HepG2 (cell line): ENCODE measurements around the gene SERTAD2. TPM values are rescaled to one million over a fixed set of nuclear protein-coding genes. Genes with fewer than 3 reads are reported as not detected.

Experiments used
- ETV5 ChIP-seq: IDR thresholded peaks from 2 replicates; pipeline ENCODE4 v1.6.1; 2018; ENCODE audit warnings: missing biosample characterization, missing genetic modification reagents, inconsistent platforms, borderline replicate concordance
- HOXD1 ChIP-seq: sonication (generic); formaldehyde crosslinking; IDR thresholded peaks from 2 replicates; pipeline ENCODE4 v1.5.0; 2020; ENCODE audit warnings: missing genetic modification reagents
- MIER3 ChIP-seq: IDR thresholded peaks from 2 replicates; pipeline ENCODE4 v1.6.1; 2016; ENCODE audit warnings: missing compliant biosample characterization, borderline replicate concordance
- RBM22 ChIP-seq: fragments of 200-400 bp; formaldehyde crosslinking; optimal IDR thresholded peaks from 2 replicates; pipeline ENCODE3; 2017; ENCODE audit warnings: mild to moderate bottlenecking, low read length, moderate library complexity
- SATB2 ChIP-seq: sonication (generic); formaldehyde crosslinking; IDR thresholded peaks from 2 replicates; pipeline ENCODE4 v1.5.0; 2020; ENCODE audit warnings: missing genetic modification reagents
- SIN3B ChIP-seq: fragments of 150-350 bp; IDR thresholded peaks from 2 replicates; pipeline ENCODE4 v1.6.1; 2014; ENCODE audit warnings: low read length
- ZNF136 ChIP-seq: sonication (generic); formaldehyde crosslinking; IDR thresholded peaks from 2 replicates; pipeline ENCODE4 v1.8.1; 2022; ENCODE audit warnings: low read depth, mild to moderate bottlenecking, moderate library complexity, missing genetic modification reagents
- ZNF235 ChIP-seq: sonication (generic); formaldehyde crosslinking; IDR thresholded peaks from 2 replicates; pipeline ENCODE4 v1.8.1; 2023; ENCODE audit warnings: mild to moderate bottlenecking, missing genetic modification reagents, borderline replicate concordance
- ZNF3 ChIP-seq: IDR thresholded peaks from 2 replicates; pipeline ENCODE4 v1.7.0; 2017; ENCODE audit warnings: inconsistent platforms
- ZNF367 ChIP-seq: sonication (generic); formaldehyde crosslinking; IDR thresholded peaks from 2 replicates; pipeline ENCODE4 v1.4.0; 2020; ENCODE audit warnings: missing genetic modification reagents, borderline replicate concordance
- ZNF501 ChIP-seq: sonication (generic); formaldehyde crosslinking; IDR thresholded peaks from 2 replicates; pipeline ENCODE4 v1.5.1; 2020; ENCODE audit warnings: mild to moderate bottlenecking, moderate library complexity, missing genetic modification reagents
- ZNF775 ChIP-seq: sonication (generic); formaldehyde crosslinking; IDR thresholded peaks from 2 replicates; pipeline ENCODE4 v1.4.0; 2020; ENCODE audit warnings: missing genetic modification reagents, mild to moderate bottlenecking, moderate library complexity, borderline replicate concordance
- polyA plus RNA-seq, 8 experiments: library from polyadenylated mRNA; depleted of rRNA in 3 of 8; stranded (reverse) in 7 of 8; unstranded in 1 of 8; fragments of >200 nt; fragmentation: Illumina TruSeq in 4 of 8; extraction: Trizol in 4 of 8; gene quantifications; 2 replicates each; pipeline versions ENCODE4 v1.2.1 to v1.2.3, GENCODE V29; 2011 to 2016; ENCODE audit warnings: low read depth in 4 of 8, missing spikeins in 1 of 8, mixed read lengths in 1 of 8; ENCODE audit not compliant: insufficient read depth in 1 of 8
- total RNA-seq, 5 experiments: library from RNA; depleted of rRNA; stranded (reverse); fragments of >200 nt; fragmentation: Illumina TruSeq; extraction: Trizol; gene quantifications; 2 replicates each; pipeline ENCODE4 v1.2.3, GENCODE V29; 2016; ENCODE audit warnings: low read depth in 1 of 5
- TF ChIP-seq, protein P1 (sequence below): sonication (generic); formaldehyde crosslinking; IDR thresholded peaks from 2 replicates; pipeline ENCODE4 v1.5.1; 2020; ENCODE audit warnings: missing genetic modification reagents, mild to moderate bottlenecking, borderline replicate concordance
- TF ChIP-seq, protein P2 (sequence below): IDR thresholded peaks from 2 replicates; pipeline ENCODE4 v1.6.1; 2016; ENCODE audit warnings: low read depth
- TF ChIP-seq, protein P3 (sequence below): sonication (generic); formaldehyde crosslinking; IDR thresholded peaks from 2 replicates; pipeline ENCODE4 v1.4.0; 2020; ENCODE audit warnings: mild to moderate bottlenecking, missing genetic modification reagents
- TF ChIP-seq, protein P4 (sequence below): sonication (generic); formaldehyde crosslinking; IDR thresholded peaks from 2 replicates; pipeline ENCODE4 v1.5.0; 2020; ENCODE audit warnings: mild to moderate bottlenecking, missing genetic modification reagents
- TF ChIP-seq, protein P5 (sequence below): sonication (generic); formaldehyde crosslinking; IDR thresholded peaks from 2 replicates; pipeline ENCODE4 v1.8.0; 2022; ENCODE audit warnings: mild to moderate bottlenecking, missing genetic modification reagents; ENCODE audit not compliant: insufficient replicate concordance
- TF ChIP-seq, protein P6 (sequence below): sonication (generic); formaldehyde crosslinking; IDR thresholded peaks from 2 replicates; pipeline ENCODE4 v1.5.0; 2020; ENCODE audit warnings: missing genetic modification reagents

SERTAD2 gene
- total and polyA plus RNA-seq, 2 of the 13 experiments (the other 11 are each of a cell fraction or from before 2014, with no cell fraction given): 6.7 to 22.6 TPM

DNA sequence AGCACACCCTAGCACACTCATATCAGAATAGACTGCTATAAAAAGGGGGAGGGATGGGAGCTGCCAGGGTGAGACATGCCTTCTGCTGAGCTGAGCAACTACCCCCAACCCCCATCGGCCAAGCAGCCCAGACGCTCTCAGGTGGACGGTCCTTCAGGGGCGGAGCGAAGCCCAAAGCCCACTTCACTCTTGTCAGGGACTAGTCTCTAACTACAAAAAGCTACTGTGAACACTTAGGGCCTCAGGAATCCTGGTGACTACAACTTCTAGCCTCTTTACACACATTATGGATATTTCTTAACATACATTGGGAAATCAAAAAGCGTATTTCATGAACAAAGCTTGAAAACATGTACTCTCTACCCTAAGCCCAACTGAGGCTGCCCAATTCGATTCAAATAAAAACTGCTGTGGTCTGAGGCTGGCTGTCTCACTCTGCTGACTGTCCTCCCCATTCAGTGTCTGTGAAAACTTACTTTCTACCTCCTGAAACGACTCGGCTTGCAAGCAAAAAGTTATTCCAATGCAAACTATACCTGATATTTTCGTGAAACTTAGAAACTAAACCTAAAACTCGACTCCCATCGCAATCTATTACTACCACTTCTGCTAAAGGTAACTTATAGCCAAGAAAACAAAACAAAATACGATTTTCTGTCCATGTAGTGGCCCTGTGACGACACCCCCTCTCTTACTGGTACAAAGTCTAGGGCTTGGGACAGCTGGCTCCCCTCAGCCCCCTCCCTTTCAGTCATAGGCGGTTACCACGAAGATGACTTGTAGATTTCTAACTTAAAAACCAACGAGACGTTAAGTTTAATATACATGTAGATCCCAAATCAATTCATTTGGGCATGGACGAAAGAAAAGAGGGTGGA, 1.2 kb downstream of the SERTAD2 start (continued):
- TF ChIP-seq, protein P1, sequence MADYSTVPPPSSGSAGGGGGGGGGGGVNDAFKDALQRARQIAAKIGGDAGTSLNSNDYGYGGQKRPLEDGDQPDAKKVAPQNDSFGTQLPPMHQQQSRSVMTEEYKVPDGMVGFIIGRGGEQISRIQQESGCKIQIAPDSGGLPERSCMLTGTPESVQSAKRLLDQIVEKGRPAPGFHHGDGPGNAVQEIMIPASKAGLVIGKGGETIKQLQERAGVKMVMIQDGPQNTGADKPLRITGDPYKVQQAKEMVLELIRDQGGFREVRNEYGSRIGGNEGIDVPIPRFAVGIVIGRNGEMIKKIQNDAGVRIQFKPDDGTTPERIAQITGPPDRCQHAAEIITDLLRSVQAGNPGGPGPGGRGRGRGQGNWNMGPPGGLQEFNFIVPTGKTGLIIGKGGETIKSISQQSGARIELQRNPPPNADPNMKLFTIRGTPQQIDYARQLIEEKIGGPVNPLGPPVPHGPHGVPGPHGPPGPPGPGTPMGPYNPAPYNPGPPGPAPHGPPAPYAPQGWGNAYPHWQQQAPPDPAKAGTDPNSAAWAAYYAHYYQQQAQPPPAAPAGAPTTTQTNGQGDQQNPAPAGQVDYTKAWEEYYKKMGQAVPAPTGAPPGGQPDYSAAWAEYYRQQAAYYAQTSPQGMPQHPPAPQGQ (CRISPR knock-in tag): no peak
- 0 out of 2 replicates have a peak, but pooled peaks have one; percentile 10 for TF ChIP-seq MIER3 (CRISPR knock-in tag)
- no peak for TF ChIP-seq ZNF3 (CRISPR knock-in tag)
- TF ChIP-seq, protein P2, sequence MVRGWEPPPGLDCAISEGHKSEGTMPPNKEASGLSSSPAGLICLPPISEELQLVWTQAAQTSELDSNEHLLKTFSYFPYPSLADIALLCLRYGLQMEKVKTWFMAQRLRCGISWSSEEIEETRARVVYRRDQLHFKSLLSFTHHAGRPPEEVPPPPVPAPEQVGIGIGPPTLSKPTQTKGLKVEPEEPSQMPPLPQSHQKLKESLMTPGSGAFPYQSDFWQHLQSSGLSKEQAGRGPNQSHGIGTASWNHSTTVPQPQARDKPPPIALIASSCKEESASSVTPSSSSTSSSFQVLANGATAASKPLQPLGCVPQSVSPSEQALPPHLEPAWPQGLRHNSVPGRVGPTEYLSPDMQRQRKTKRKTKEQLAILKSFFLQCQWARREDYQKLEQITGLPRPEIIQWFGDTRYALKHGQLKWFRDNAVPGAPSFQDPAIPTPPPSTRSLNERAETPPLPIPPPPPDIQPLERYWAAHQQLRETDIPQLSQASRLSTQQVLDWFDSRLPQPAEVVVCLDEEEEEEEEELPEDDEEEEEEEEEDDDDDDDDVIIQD (CRISPR knock-in tag): 0 out of 2 replicates have a peak, but pooled peaks have one; percentile 17
- TF ChIP-seq, protein P3, sequence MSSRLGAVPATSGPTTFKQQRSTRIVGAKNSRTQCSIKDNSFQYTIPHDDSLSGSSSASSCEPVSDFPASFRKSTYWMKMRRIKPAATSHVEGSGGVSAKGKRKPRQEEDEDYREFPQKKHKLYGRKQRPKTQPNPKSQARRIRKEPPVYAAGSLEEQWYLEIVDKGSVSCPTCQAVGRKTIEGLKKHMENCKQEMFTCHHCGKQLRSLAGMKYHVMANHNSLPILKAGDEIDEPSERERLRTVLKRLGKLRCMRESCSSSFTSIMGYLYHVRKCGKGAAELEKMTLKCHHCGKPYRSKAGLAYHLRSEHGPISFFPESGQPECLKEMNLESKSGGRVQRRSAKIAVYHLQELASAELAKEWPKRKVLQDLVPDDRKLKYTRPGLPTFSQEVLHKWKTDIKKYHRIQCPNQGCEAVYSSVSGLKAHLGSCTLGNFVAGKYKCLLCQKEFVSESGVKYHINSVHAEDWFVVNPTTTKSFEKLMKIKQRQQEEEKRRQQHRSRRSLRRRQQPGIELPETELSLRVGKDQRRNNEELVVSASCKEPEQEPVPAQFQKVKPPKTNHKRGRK (CRISPR knock-in tag): no peak
- no peak for TF ChIP-seq ZNF136
- TF ChIP-seq, protein P4, sequence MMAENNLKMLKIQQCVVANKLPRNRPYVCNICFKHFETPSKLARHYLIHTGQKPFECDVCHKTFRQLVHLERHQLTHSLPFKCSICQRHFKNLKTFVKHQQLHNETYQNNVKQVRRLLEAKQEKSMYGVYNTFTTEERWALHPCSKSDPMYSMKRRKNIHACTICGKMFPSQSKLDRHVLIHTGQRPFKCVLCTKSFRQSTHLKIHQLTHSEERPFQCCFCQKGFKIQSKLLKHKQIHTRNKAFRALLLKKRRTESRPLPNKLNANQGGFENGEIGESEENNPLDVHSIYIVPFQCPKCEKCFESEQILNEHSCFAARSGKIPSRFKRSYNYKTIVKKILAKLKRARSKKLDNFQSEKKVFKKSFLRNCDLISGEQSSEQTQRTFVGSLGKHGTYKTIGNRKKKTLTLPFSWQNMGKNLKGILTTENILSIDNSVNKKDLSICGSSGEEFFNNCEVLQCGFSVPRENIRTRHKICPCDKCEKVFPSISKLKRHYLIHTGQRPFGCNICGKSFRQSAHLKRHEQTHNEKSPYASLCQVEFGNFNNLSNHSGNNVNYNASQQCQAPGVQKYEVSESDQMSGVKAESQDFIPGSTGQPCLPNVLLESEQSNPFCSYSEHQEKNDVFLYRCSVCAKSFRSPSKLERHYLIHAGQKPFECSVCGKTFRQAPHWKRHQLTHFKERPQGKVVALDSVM: no peak
- TF ChIP-seq RBM22: no peak
- TF ChIP-seq HOXD1: no peak
- no peak for TF ChIP-seq ZNF775 (CRISPR knock-in tag)
- TF ChIP-seq, protein P5, sequence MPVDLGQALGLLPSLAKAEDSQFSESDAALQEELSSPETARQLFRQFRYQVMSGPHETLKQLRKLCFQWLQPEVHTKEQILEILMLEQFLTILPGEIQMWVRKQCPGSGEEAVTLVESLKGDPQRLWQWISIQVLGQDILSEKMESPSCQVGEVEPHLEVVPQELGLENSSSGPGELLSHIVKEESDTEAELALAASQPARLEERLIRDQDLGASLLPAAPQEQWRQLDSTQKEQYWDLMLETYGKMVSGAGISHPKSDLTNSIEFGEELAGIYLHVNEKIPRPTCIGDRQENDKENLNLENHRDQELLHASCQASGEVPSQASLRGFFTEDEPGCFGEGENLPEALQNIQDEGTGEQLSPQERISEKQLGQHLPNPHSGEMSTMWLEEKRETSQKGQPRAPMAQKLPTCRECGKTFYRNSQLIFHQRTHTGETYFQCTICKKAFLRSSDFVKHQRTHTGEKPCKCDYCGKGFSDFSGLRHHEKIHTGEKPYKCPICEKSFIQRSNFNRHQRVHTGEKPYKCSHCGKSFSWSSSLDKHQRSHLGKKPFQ (CRISPR knock-in tag): no peak
- no peak for TF ChIP-seq ETV5 (CRISPR knock-in tag)
- no peak for TF ChIP-seq ZNF235 (CRISPR knock-in tag)
- TF ChIP-seq, protein P6, sequence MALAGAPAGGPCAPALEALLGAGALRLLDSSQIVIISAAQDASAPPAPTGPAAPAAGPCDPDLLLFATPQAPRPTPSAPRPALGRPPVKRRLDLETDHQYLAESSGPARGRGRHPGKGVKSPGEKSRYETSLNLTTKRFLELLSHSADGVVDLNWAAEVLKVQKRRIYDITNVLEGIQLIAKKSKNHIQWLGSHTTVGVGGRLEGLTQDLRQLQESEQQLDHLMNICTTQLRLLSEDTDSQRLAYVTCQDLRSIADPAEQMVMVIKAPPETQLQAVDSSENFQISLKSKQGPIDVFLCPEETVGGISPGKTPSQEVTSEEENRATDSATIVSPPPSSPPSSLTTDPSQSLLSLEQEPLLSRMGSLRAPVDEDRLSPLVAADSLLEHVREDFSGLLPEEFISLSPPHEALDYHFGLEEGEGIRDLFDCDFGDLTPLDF (CRISPR knock-in tag): no peak
- TF ChIP-seq ZNF367 (CRISPR knock-in tag): no peak
- peak; percentile 74; the same call in 1 of the 2 replicates for TF ChIP-seq ZNF501 (CRISPR knock-in tag)
- TF ChIP-seq SIN3B: no peak
- TF ChIP-seq SATB2 (CRISPR knock-in tag): no peak
